Measurements from ENCODE around the gene ATAT1.

ATAT1 gene

GRCh38 chr6:30689022-30689865, 62.6 kb downstream of the ATAT1 start:
- Histone ChIP-seq H3K9me3 (ENCODE audit: insufficient read depth, low read length) (no peaks in the 10 kb centered on the region), H3K4me3 (ENCODE audit: insufficient read depth, low read length, poor library complexity, severe bottlenecking) (peak overlapping the region; percentile 79), H3K4me2 (ENCODE audit: low read depth, low read length, poor library complexity, severe bottlenecking) (peak overlapping the region; percentile 92), H2AFZ (ENCODE audit: low read depth, low read length, severe bottlenecking) (no peak overlapping the region), H3K9me2 (replicated peaks; ENCODE audit: insufficient read depth, low read length) (no peaks in the 10 kb centered on the region), H3K79me2 (ENCODE audit: insufficient read depth, low read length) (peaks cover 29% of the 10 kb centered on the region), H4K20me1 (ENCODE audit: low read depth, low read length) (no peaks in the 10 kb centered on the region), H3K27ac (ENCODE audit: low read depth, low read length) (peak overlapping the region; percentile 94), H3F3A (ENCODE audit: insufficient read depth) (peaks cover 48% of the 10 kb centered on the region), H3K9ac (ENCODE audit: low read length) (peak overlapping the region; percentile 82), H3K27me3 (ENCODE audit: low read length) (no peaks in the 10 kb centered on the region), H3K36me3 (ENCODE audit: low read length) (no peaks in the 10 kb centered on the region)
- no peak for TF ChIP-seq EZH2phosphoT487 (conservative IDR thresholded peaks at IDR 0.05; ENCODE audit: low read length)
- TF ChIP-seq, protein P1, sequence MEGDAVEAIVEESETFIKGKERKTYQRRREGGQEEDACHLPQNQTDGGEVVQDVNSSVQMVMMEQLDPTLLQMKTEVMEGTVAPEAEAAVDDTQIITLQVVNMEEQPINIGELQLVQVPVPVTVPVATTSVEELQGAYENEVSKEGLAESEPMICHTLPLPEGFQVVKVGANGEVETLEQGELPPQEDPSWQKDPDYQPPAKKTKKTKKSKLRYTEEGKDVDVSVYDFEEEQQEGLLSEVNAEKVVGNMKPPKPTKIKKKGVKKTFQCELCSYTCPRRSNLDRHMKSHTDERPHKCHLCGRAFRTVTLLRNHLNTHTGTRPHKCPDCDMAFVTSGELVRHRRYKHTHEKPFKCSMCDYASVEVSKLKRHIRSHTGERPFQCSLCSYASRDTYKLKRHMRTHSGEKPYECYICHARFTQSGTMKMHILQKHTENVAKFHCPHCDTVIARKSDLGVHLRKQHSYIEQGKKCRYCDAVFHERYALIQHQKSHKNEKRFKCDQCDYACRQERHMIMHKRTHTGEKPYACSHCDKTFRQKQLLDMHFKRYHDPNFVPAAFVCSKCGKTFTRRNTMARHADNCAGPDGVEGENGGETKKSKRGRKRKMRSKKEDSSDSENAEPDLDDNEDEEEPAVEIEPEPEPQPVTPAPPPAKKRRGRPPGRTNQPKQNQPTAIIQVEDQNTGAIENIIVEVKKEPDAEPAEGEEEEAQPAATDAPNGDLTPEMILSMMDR (IDR thresholded peaks at IDR 0.05; ENCODE audit: insufficient read depth, low read length, poor library complexity, severe bottlenecking), result no peak

GRCh38 chr6:30689985-30690384, 63.3 kb downstream of the ATAT1 start:
- no peaks in the 10 kb centered on the region for H3K36me3 ChIP-seq (ENCODE audit: low read length)
- no peaks in the 10 kb centered on the region for H3K9me2 ChIP-seq (replicated peaks; ENCODE audit: insufficient read depth, low read length)
- peak overlapping the region; percentile 92 for H3K4me2 ChIP-seq (ENCODE audit: low read depth, low read length, poor library complexity, severe bottlenecking)
- H3F3A ChIP-seq (ENCODE audit: insufficient read depth), result peaks cover 44% of the 10 kb centered on the region
- H3K4me3 ChIP-seq (ENCODE audit: insufficient read depth, low read length, poor library complexity, severe bottlenecking), result peak overlapping the region; percentile 79
- peaks cover 22% of the 10 kb centered on the region for H3K79me2 ChIP-seq (ENCODE audit: insufficient read depth, low read length)
- TF ChIP-seq EZH2phosphoT487 (conservative IDR thresholded peaks at IDR 0.05; ENCODE audit: low read length), result no peak
- TF ChIP-seq, protein P1 (IDR thresholded peaks at IDR 0.05; ENCODE audit: insufficient read depth, low read length, poor library complexity, severe bottlenecking), result no peak
- H2AFZ ChIP-seq (ENCODE audit: low read depth, low read length, severe bottlenecking), result no peak overlapping the region
- H3K27me3 ChIP-seq (ENCODE audit: low read length), result no peaks in the 10 kb centered on the region
- no peaks in the 10 kb centered on the region for H4K20me1 ChIP-seq (ENCODE audit: low read depth, low read length)
- H3K27ac ChIP-seq (ENCODE audit: low read depth, low read length), result peak overlapping the region; percentile 94
- peak overlapping the region; percentile 82 for H3K9ac ChIP-seq (ENCODE audit: low read length)
- H3K9me3 ChIP-seq (ENCODE audit: insufficient read depth, low read length), result no peaks in the 10 kb centered on the region

DNA sequence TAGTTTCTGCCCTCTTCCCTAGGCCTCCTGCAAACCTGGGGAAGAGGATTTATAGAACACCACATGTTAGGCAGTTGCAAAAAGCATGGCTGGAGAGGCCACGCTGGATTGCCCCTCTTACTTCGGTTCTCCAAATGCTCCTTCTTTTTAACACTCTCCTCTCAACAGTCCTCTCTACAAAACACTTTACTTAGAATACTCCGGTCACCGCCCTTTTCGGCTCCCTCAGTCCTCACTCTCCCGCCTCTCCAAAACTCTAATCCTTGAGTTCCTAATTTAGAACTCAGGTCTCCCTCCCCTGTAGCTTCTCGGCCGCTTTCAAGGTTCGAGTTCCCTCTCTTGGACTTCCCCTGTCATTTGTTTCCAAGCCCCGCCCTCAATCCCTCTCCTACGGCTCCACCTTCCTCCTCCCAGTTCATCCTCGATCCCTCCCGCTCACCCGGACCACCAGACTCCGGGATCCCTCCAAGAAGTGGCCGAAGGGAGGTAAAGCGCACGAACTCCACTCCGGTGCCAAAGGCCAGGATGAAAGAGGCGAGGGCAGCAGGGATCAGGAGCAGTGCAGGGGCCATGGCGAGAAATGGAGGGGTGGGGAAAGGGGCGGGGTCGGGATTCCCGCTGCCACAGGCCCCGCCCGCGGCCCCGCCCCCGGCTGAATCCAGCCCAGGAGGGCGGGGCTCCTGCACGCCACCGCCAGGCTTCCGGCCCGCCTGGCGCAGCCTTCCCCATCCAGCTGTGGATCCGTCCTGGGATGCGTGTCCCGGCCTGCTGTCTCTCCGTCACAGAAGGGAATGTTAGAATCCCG, 63.9 kb downstream of the ATAT1 start, which contains the start of gene NRM:
Gene NRM (minus strand): TSS at position 582 of the 805 bp plus-strand sequence. CDS start 10 bp downstream, at position 572.
- H2AFZ ChIP-seq (ENCODE audit: low read depth, low read length, severe bottlenecking), result peak within 1 kb of the TSS; percentile 92
- no peak for TF ChIP-seq EZH2phosphoT487 (conservative IDR thresholded peaks at IDR 0.05; ENCODE audit: low read length)
- TF ChIP-seq, protein P1 (IDR thresholded peaks at IDR 0.05; ENCODE audit: insufficient read depth, low read length, poor library complexity, severe bottlenecking), result no peak
- H3K4me2 ChIP-seq (ENCODE audit: low read depth, low read length, poor library complexity, severe bottlenecking), result peak within 1 kb of the TSS; percentile 92

More for the DNA sequence above, 63.9 kb downstream of the ATAT1 start, which contains the start of gene NRM:
- H3K27me3 ChIP-seq (ENCODE audit: low read length), result no peaks in the 10 kb centered on the region
- H3K9ac ChIP-seq (ENCODE audit: low read length), result peak within 1 kb of the TSS; percentile 82
- H3K79me2 ChIP-seq (ENCODE audit: insufficient read depth, low read length), result peaks cover 15% of the 10 kb centered on the region
- H3K9me3 ChIP-seq (ENCODE audit: insufficient read depth, low read length), result no peaks in the 10 kb centered on the region
- H4K20me1 ChIP-seq (ENCODE audit: low read depth, low read length), result no peaks in the 10 kb centered on the region
- peak within 1 kb of the TSS; percentile 79 for H3K4me3 ChIP-seq (ENCODE audit: insufficient read depth, low read length, poor library complexity, severe bottlenecking)
- no peaks in the 10 kb centered on the region for H3K9me2 ChIP-seq (replicated peaks; ENCODE audit: insufficient read depth, low read length)
- peaks cover 42% of the 10 kb centered on the region for H3F3A ChIP-seq (ENCODE audit: insufficient read depth)
- H3K36me3 ChIP-seq (ENCODE audit: low read length), result no peaks in the 10 kb centered on the region
- H3K27ac ChIP-seq (ENCODE audit: low read depth, low read length), result peak within 1 kb of the TSS; percentile 94

Measured in SU-DHL-6 (cell line).